SK-N-MC (cell line): ENCODE results near the gene TMEM74B.

Experiments
- EZH2 ChIP-seq: fragments of 200-600 bp; sonication (generic); IDR thresholded peaks from one replicate; pipeline ENCODE4 v1.6.1; 2017; ENCODE audit warnings: antibody characterized with exemption
- FOXP2 ChIP-seq: optimal IDR thresholded peaks from 2 replicates; pipeline ENCODE3; 2011; ENCODE audit warnings: mild to moderate bottlenecking, moderate library complexity; ENCODE audit not compliant: insufficient read depth; ENCODE audit errors: extremely low read length, control extremely low read depth
- POLR2AphosphoS5 ChIP-seq: IDR thresholded peaks from 2 replicates; pipeline ENCODE4 v1.6.1; 2012; ENCODE audit warnings: mild to moderate bottlenecking, low read depth, low read length, borderline replicate concordance

DNA sequence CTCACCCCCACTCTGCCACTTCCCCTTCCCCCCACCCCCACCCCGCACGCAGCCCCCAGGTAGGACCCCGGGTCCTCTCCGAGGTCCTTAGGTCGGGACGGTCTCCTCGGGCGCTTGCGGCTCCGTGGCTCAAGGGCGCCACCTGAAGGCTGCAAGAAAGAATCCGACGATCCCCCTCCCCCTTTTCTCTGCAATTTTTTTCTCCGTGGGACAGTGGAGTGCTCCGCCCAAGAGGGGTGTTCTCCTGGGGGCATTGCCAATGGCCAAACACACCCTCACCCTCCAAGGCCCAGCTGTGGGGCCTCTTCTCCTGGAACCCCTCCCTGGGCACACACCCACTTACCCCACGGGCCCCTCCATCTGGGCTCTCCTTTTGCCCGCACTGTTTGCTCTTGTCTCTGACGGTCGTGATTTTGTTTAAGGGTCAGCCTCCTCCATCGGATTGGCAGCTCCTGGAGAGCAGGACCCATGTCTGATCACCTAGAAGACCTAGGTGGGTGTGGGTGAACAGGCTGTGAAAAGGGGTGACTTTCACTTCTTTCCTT is 1.1 kb upstream of the TMEM74B start:
- TF ChIP-seq POLR2AphosphoS5 (no peak), EZH2 (no peak), FOXP2 (no peak)
